H1 (cell line): ENCODE data around the gene HECTD4.

Source experiments
- EP300 ChIP-seq, 2 experiments: IDR thresholded peaks; 1 replicate in 1 of 2; 2 replicates in 1 of 2; pipeline ENCODE4 v1.6.1; 2011 to 2012; ENCODE audit warnings: low read depth in 2 of 2, low read length in 2 of 2, mild to moderate bottlenecking in 2 of 2, borderline replicate concordance in 1 of 2, inconsistent platforms in 1 of 2, moderate library complexity in 1 of 2
- EZH2 ChIP-seq: fragments of 200-600 bp; sonication (generic); IDR thresholded peaks from 2 replicates; pipeline ENCODE4 v1.7.1; 2012; ENCODE audit warnings: low read depth, mild to moderate bottlenecking, moderate library complexity, low read length, inconsistent platforms; ENCODE audit not compliant: severe bottlenecking
- JUND ChIP-seq: IDR thresholded peaks from 2 replicates; pipeline ENCODE4 v1.6.1; 2011; ENCODE audit warnings: mild to moderate bottlenecking, improper control_type of control experiment, low read length
- POLR2AphosphoS5 ChIP-seq: IDR thresholded peaks from 2 replicates; pipeline ENCODE4 v1.6.1; 2011; ENCODE audit warnings: low read depth, low read length
- TF ChIP-seq, protein P1 (sequence below): IDR thresholded peaks from 2 replicates; pipeline ENCODE4 v1.6.1; 2011; ENCODE audit warnings: low read depth, mild to moderate bottlenecking, low read length; ENCODE audit not compliant: insufficient read depth
- TF ChIP-seq, protein P2 (sequence below), 3 experiments: IDR thresholded peaks; 1 replicate in 2 of 3; 2 replicates in 1 of 3; pipeline versions ENCODE4 v1.5.1 to v1.6.1; 2011; ENCODE audit warnings: low read length in 3 of 3, mild to moderate bottlenecking in 3 of 3, inconsistent platforms in 2 of 3, low read depth in 1 of 3, moderate library complexity in 1 of 3; ENCODE audit not compliant: insufficient read depth in 1 of 3; ENCODE audit errors: control extremely low read depth in 1 of 3

DNA sequence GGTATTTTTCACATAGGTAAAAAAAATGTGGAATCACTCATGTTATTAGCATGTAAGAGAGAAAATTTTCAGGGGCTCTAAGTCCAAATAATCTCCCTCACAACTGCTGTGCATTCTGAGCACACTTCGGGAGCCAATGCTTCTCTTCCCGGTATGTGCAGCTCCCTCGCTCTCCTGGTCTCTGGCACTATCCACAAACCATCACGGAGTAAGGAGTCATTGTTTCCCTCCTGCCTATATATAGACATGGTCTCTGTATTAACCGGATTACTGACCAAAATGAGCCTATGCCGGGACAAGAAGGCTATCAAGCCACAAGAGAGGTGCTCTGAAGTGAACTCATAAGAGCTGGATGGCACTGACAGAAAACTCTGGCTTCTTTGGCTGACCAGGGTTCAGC lies 13.4 kb downstream of the HECTD4 start:
- TF ChIP-seq JUND, result no peak
- TF ChIP-seq, protein P1, sequence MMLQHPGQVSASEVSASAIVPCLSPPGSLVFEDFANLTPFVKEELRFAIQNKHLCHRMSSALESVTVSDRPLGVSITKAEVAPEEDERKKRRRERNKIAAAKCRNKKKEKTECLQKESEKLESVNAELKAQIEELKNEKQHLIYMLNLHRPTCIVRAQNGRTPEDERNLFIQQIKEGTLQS, result no peak
- no peak for TF ChIP-seq EP300 (IDR thresholded peaks at IDR 0.05; ENCODE audit: borderline replicate concordance in 1 of 2, low read depth in 2 of 2, low read length in 2 of 2)
- no peak for TF ChIP-seq EZH2
- TF ChIP-seq, protein P2, sequence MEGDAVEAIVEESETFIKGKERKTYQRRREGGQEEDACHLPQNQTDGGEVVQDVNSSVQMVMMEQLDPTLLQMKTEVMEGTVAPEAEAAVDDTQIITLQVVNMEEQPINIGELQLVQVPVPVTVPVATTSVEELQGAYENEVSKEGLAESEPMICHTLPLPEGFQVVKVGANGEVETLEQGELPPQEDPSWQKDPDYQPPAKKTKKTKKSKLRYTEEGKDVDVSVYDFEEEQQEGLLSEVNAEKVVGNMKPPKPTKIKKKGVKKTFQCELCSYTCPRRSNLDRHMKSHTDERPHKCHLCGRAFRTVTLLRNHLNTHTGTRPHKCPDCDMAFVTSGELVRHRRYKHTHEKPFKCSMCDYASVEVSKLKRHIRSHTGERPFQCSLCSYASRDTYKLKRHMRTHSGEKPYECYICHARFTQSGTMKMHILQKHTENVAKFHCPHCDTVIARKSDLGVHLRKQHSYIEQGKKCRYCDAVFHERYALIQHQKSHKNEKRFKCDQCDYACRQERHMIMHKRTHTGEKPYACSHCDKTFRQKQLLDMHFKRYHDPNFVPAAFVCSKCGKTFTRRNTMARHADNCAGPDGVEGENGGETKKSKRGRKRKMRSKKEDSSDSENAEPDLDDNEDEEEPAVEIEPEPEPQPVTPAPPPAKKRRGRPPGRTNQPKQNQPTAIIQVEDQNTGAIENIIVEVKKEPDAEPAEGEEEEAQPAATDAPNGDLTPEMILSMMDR (IDR thresholded peaks at IDR 0.05; ENCODE audit: control extremely low read depth in 1 of 3, insufficient read depth in 1 of 3, low read depth in 1 of 3, low read length in 3 of 3), result no peak
- no peak for TF ChIP-seq POLR2AphosphoS5
